Activated CD4-positive, alpha-beta T cell treated with anti-CD3 and anti-CD28 coated beads for 36 hours (primary cell): ENCODE results near the gene PDE9A. TPM values are rescaled to one million over a fixed set of nuclear protein-coding genes. Genes with fewer than 3 reads are reported as not detected.

Experiments used
- ATAC-seq: fragments of 200-7000 bp; cut with Tn5 transposase; one replicate; pipeline ENCODE4 v1.10.0; 2021; ENCODE audit warnings: mild to moderate bottlenecking, moderate library complexity
- CTCF ChIA-PET: fragments of 350-600 bp; sonication (Branson Sonifier 250); formaldehyde crosslinking; loops from one replicate; lab custom pipeline; 2021; ENCODE audit warnings: antibody characterized with exemption; lab: Charles Lee
- POLR2A ChIA-PET: fragments of 350-600 bp; sonication (Branson Sonifier 250); formaldehyde crosslinking; loops from one replicate; lab custom pipeline; 2021; ENCODE audit warnings: antibody characterized with exemption, inconsistent platforms; lab: Charles Lee
- DNase-seq: peaks from one replicate; pipeline ENCODE4 v3.0.0-alpha.2; 2020
- H3K27ac Mint-ChIP-seq: one replicate; pipeline ENCODE4 v1.8.0; 2021; ENCODE audit warnings: mixed read lengths
- H3K27me3 Mint-ChIP-seq: one replicate; pipeline ENCODE4 v1.8.0; 2021; ENCODE audit warnings: mixed read lengths
- H3K36me3 Mint-ChIP-seq: one replicate; pipeline ENCODE4 v1.8.0; 2021; ENCODE audit warnings: low read depth, mixed read lengths
- H3K4me1 Mint-ChIP-seq: one replicate; pipeline ENCODE4 v1.8.0; 2021; ENCODE audit warnings: mixed read lengths
- H3K4me3 Mint-ChIP-seq: one replicate; pipeline ENCODE4 v1.8.0; 2021; ENCODE audit warnings: mild to moderate bottlenecking, moderate library complexity, mixed read lengths
- H3K9me3 Mint-ChIP-seq: one replicate; pipeline ENCODE4 v1.8.0; 2021; ENCODE audit warnings: low read depth, mixed read lengths
- intact Hi-C, 2 experiments: fragments of 100-400 bp; cut with DNase I in 1 of 2; cut with micrococcal nuclease in 1 of 2; formaldehyde crosslinking; loops; one replicate each; pipeline versions ENCODE4 v1.14.2 to v1.15.1; 2022 to 2024; cut with DNase I, micrococcal nuclease
- total RNA-seq, 2 experiments: library from RNA; stranded (reverse); gene quantifications; one replicate each; pipeline ENCODE4 v1.2.3, GENCODE V29; 2021

Gene PDE9A
- total RNA-seq, 2 experiments from 2014 or later, result 7.1 to 7.3 TPM

DNA sequence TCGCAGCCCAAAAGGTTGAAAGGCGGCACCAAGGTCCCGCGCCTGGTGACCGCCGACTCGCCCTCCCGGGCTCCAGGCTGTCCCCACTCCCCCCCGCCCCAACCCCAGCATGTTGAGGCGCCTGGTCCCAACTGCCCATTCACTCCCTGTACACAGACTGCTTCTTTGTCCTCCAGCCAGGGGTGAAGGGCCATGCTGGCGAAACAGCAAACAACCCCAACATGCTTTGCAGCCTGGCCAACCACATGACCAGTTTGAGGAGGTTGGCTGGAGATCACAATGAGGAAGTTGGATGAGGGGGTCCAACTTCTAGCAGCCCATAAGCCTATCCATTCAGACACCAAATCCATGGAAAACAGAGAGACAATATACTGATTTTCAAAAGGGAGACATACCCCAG lies 13.5 kb downstream of the PDE9A start:
- ChIA-PET POLR2A (no interaction called here), CTCF (no interaction called here)
- DNase-seq (no peak), ATAC-seq (no peak)
- Mint-ChIP-seq H3K27ac (no peak overlapping the region), H3K36me3 (no peaks in the 10 kb centered on the region), H3K27me3 (no peaks in the 10 kb centered on the region), H3K9me3 (no peaks in the 10 kb centered on the region), H3K4me1 (no peaks in the 10 kb centered on the region), H3K4me3 (no peak overlapping the region)
- intact Hi-C loops, result no loop called here

DNA sequence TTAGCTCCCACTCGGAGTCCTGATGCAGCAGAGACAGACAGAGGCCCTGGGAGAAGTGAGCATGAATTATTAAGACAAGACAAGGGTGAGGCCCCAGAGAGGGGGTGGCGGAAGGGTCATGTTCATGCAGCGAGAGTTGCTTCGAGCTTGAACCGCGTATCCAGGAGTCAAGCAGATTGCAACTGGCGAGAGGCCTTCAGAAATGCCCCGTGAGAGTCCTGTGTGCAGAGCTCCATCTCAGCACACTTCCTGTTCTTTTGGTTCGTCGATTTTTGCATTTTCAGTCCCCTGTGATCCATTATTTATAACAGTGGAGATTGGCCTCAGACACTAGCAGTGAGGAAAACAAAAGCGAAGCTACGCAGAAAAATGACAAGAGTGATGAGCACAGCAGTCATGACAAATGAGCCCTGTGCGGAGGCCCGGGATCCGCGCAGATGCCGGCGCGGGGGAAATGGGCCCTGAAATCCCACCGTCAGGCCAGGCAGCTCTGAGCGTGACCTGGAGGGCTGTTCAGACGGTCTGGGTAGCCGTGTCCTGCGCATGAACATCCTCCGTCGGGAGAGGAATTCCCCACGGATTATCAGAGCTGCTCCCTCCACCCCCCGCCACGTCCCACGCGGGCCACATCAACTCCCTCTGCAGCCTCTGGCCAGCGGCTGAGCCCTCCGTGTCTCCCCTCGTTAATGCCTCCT lies 15.0 kb downstream of the PDE9A start:
- Mint-ChIP-seq H3K27ac (no peak overlapping the region), H3K27me3 (no peaks in the 10 kb centered on the region), H3K4me3 (no peak overlapping the region), H3K4me1 (no peaks in the 10 kb centered on the region), H3K9me3 (no peaks in the 10 kb centered on the region), H3K36me3 (no peaks in the 10 kb centered on the region)
- ChIA-PET POLR2A (no interaction called here), CTCF (interaction anchor here (0.7 to 0.8 kb wide), 2 partner anchors 56 to 149 kb away, joined by 3 read pairs; no protein-coding TSS in a partner anchor)
- ATAC-seq, result no peak
- DNase-seq, result no peak
- intact Hi-C loops, result no loop called here

DNA sequence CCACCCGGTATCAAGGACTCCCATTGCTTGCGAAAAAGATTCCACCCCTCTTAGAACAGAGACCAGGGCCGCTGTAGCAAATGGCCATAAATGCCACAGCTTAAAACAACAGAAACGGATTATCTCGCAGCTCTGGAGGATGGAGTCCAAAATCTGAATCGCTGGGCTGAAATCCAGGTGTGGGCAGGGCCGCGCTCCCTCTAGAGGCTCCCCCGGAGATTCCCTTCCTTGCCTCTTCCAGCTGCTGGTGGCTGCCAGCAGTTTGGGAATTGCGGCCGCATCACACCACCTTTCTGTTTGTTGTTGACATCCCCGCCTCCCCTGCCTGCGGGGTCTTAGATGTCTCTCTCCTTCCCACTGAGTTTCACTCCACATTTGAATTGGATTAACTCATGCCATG lies 15.6 kb downstream of the PDE9A start:
- ChIA-PET CTCF (interaction anchor here (0.8 kb wide), 1 partner anchor 55 kb away, joined by 3 read pairs; no protein-coding TSS in a partner anchor), POLR2A (no interaction called here)
- Mint-ChIP-seq H3K4me1 (no peaks in the 10 kb centered on the region), H3K27ac (no peak overlapping the region), H3K27me3 (no peaks in the 10 kb centered on the region), H3K36me3 (no peaks in the 10 kb centered on the region), H3K9me3 (no peaks in the 10 kb centered on the region), H3K4me3 (no peak overlapping the region)
- intact Hi-C loops, result no loop called here
- DNase-seq (no peak), ATAC-seq (no peak)

DNA sequence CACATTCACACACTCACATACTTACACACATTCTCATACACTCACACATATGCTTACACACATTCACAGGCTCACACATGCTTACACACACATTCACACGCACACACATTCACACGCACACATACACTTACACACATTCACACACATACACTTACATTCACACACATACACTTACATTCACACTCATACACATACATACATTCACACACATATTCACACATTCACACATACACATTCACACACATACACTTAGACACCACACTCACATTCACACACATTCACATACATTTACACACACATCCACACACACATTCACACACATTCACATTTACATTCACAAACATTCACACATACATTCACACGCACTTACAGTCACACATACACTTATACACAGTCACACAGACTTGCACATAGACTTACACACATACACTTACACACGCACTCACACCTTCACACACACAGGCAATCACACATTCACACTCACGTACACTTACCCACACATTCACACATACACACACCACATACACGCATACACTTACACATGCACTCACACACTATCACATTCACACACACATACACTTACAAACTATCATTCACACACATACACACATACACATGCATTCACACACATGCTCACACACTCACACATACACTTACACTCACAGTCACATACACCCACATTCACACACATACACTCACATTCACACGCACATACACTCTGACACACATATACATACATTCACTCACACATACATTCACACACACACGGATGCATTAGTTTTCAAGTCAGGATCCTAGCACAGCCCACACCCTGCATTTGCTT lies 16.8 kb downstream of the PDE9A start:
- intact Hi-C loops, result no loop called here
- ATAC-seq, result peak; percentile 33

DNA sequence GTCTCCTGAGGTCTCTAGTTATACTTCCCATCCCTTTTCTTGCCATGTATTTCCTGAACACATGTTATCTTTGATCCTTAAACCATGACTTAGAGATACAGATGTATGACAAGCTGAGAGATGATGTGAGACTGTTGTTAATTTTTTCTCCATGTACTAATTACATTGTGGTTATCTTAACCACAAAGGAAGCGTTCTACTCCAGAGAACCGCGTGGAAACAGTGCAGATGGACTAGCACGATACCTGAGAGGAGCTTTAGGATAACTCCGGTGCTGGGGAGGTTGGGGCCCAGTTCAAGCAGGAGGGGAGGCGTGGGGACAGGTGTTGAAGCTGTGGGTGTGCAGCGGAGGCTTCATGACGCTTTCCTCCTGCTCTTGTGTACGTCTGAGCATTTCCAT lies 17.5 kb downstream of the PDE9A start:
- ATAC-seq (peak; percentile 48), DNase-seq (peak; percentile 33)
- no peaks in the 10 kb centered on the region for H3K36me3 Mint-ChIP-seq
- H3K4me1 Mint-ChIP-seq, result peaks cover 2% of the 10 kb centered on the region
- no peaks in the 10 kb centered on the region for H3K27me3 Mint-ChIP-seq
- intact Hi-C loops, result no loop called here
- H3K4me3 Mint-ChIP-seq, result no peak overlapping the region
- ChIA-PET CTCF (interaction anchor here (0.6 to 1.7 kb wide), 2 partner anchors 12 to 1610 kb away, joined by 3 to 5 read pairs; no protein-coding TSS in a partner anchor), POLR2A (no interaction called here)
- H3K9me3 Mint-ChIP-seq, result no peaks in the 10 kb centered on the region
- no peak overlapping the region for H3K27ac Mint-ChIP-seq

More for the DNA sequence above, 16.8 kb downstream of the PDE9A start:
- DNase-seq, result no peak
- POLR2A ChIA-PET, result no interaction called here
- H3K36me3 Mint-ChIP-seq, result no peaks in the 10 kb centered on the region
- CTCF ChIA-PET, result interaction anchor here (0.6 kb wide), 1 partner anchor 1611 kb away, joined by 3 read pairs; no protein-coding TSS in a partner anchor
- peaks cover 2% of the 10 kb centered on the region for H3K4me1 Mint-ChIP-seq
- no peaks in the 10 kb centered on the region for H3K27me3 Mint-ChIP-seq
- no peaks in the 10 kb centered on the region for H3K9me3 Mint-ChIP-seq
- H3K27ac Mint-ChIP-seq, result no peak overlapping the region
- no peak overlapping the region for H3K4me3 Mint-ChIP-seq

DNA sequence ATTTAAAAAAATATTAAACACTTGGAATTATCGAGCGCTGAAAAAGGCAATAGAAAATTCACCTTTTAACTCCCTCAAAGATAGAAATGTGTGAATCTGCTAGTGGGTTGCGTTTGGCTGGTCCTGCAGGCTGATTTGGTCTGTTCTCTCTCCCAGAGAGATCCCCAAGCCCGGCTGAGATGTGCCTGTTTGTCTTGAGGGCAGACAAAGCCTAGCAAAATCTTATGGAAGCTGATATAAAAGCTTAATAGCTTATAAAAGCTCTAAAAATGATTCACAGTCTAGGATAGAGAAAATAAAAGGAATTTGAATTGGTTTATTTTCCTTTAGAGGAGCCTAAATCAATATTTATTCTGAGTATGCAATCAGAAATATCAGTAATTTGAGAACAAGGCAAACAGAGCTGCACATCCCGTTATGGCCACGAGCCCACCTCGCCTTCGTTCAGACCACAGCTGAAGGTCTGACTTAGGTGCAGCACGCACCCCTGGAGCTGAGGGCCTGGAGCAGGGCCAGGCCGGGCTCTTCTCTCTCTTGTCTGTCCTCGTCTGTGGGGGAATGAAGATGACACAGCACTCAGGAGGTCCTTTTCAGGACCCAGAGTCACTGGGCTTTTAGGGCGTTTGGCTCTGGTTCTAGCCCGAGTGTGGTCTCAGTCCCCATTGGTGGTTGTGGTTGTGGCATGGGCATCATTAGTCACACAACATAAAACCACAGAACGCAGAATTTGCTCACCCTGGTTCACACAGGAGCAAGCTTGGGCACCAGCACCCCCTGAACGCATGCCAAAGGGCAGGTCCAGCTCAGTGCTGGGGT lies 18.6 kb downstream of the PDE9A start:
- POLR2A ChIA-PET, result interaction anchor here (0.8 kb wide), 1 partner anchor 57 kb away, joined by 4 read pairs; no protein-coding TSS in a partner anchor
- Mint-ChIP-seq H3K27ac (no peak overlapping the region), H3K4me1 (peaks cover 2% of the 10 kb centered on the region)

DNA sequence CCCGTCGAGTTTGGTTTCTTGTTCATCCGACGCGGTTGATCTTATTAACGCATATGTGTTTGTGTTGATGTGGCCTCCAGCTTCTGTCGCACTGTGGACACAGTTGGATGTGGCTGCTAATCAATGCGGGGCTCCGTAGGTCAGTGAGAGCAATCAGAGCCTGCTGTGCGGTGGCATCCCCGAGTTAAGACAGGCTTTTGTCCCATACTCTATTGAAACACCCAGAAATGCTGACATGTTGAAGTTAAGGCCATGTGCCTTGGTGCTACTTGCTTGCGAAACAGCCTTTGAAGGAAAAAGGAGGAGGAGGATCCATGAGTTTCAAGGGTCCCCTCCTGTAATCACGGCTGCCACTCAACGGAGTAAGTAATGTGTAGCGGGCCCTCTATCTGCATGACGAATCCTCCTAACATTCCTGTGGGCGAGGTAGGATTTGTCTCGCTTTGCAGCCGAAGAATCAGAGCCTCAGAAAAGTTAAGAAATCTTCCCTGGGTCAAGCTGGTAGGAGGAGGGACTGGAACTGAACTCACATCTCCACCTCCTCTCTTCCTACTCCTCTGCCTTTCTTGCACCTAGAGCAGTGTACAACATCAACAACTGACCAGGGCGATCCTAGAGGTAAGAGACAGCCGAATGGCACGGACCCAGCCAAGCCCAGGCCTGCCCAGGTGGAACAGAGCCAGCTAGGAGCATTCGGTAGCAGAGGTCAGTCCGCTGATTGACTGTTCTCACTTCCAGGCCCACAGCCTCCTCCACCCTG lies 19.5 kb downstream of the PDE9A start:
- H3K9me3 Mint-ChIP-seq, result no peaks in the 10 kb centered on the region
- no peak for ATAC-seq
- H3K4me3 Mint-ChIP-seq, result no peak overlapping the region
- DNase-seq, result no peak
- H3K27me3 Mint-ChIP-seq, result no peaks in the 10 kb centered on the region
- ChIA-PET POLR2A (no interaction called here), CTCF (interaction anchor here (0.6 to 1.7 kb wide), 2 partner anchors 10 to 33 kb away, joined by 3 to 5 read pairs; no protein-coding TSS in a partner anchor)
- H3K27ac Mint-ChIP-seq, result no peak overlapping the region
- H3K36me3 Mint-ChIP-seq, result no peaks in the 10 kb centered on the region
- intact Hi-C loops, result no loop called here
- H3K4me1 Mint-ChIP-seq, result peaks cover 6% of the 10 kb centered on the region

More for the DNA sequence above, 18.6 kb downstream of the PDE9A start:
- CTCF ChIA-PET, result interaction anchor here (0.9 to 1.7 kb wide), 2 partner anchors 11 to 13 kb away, joined by 3 to 5 read pairs; no protein-coding TSS in a partner anchor
- H3K9me3 Mint-ChIP-seq, result no peaks in the 10 kb centered on the region
- no peaks in the 10 kb centered on the region for H3K27me3 Mint-ChIP-seq
- intact Hi-C loops, result no loop called here
- no peak overlapping the region for H3K4me3 Mint-ChIP-seq
- H3K36me3 Mint-ChIP-seq, result no peaks in the 10 kb centered on the region
- DNase-seq, result no peak
- ATAC-seq, result peak; percentile 26

DNA sequence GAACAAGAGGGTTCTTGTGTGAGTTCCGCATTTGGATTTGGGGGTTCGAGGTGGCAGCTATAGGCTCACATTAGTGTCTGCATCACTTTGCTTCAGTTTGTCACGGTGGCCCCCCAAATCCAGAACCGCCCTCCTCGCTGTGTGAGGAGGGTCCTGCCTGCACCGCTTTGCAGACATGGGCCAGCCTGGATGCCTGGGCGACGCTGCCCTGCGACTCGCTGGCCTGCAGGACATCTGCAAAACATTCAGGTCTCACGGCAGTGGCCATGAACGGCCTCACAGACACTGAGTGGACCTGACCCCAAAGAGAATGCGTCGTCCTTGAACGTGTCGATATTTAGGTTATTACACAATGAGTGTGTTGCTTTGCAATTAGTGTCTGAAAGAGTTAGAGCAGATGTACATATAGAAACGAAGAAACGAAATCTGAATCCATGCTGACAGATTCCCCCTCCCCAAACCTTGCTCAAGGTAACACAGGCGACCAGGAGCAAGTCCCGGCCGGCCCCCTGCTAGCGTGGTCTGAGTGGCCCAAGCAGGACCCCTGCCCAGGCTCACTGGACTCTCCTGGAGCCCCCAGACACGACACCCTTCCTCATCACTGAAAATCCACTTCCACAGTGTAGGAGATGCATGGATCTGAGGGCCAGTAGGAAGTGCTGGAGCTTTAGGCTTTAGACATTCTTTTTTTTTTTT lies 20.4 kb downstream of the PDE9A start:
- H3K4me1 Mint-ChIP-seq, result peaks cover 15% of the 10 kb centered on the region
- intact Hi-C loops, result no loop called here
- DNase-seq, result no peak
- H3K27ac Mint-ChIP-seq, result no peak overlapping the region
- H3K36me3 Mint-ChIP-seq, result peaks cover 3% of the 10 kb centered on the region
- no peaks in the 10 kb centered on the region for H3K27me3 Mint-ChIP-seq
- ChIA-PET POLR2A (no interaction called here), CTCF (interaction anchor here (0.6 kb wide), 1 partner anchor 32 kb away, joined by 3 read pairs; no protein-coding TSS in a partner anchor)
- ATAC-seq, result no peak
- H3K9me3 Mint-ChIP-seq, result no peaks in the 10 kb centered on the region
- H3K4me3 Mint-ChIP-seq, result no peak overlapping the region

DNA sequence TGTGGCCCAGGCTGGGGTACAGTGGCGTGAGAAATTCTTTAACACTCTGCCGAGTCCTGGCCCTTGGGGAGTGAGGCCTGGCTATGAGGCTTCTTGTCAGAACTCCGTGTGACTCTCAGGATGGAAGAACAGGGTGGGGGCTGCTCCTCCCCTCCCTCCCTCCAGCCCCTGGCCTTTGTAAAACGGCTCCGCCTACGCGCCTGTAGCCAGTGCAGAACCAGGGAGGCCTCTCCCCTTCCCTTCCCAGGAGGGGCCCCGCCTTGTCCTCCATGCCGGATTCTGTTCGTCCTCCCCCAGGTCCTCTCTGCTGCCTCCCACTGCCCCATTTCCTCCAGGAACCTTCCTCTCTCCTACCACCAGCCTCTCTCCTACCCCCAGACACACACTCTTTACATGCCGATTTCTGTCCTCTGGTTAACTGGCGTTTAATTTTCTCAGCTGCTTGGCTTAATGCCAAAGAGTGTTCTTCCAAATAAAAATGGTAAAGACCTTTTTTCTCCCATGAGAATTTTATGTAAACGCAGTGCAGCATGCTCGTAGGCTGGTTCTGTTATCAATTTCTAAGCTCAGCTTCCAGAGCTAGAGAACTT lies 21.0 kb downstream of the PDE9A start:
- no peak for DNase-seq
- Mint-ChIP-seq H3K9me3 (no peaks in the 10 kb centered on the region), H3K27me3 (no peaks in the 10 kb centered on the region), H3K4me1 (peaks cover 15% of the 10 kb centered on the region), H3K36me3 (peaks cover 3% of the 10 kb centered on the region), H3K4me3 (no peak overlapping the region), H3K27ac (no peak overlapping the region)
- intact Hi-C loops, result no loop called here
- no peak for ATAC-seq
- ChIA-PET CTCF (no interaction called here), POLR2A (no interaction called here)

DNA sequence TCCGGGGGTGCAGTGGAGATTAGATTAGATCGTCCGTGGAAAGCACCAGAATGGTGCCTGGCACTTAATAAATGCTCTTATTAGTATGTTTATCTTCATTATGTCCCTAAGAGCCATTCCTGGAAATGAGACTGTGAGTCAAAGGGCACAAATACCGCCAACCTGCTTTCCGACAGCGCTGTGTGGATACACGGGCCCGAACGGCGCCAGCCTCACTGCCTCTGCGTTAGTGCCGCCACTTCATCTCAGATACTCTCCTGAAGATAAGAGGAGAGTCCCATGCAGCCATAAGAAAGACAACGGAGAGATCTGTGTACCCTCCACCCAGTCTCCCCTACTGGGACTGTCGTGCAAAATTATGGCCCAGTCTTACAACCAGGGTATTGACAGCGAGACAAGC lies 22.0 kb downstream of the PDE9A start:
- Mint-ChIP-seq H3K27me3 (no peaks in the 10 kb centered on the region), H3K27ac (no peak overlapping the region), H3K36me3 (peaks cover 3% of the 10 kb centered on the region), H3K4me3 (no peak overlapping the region), H3K4me1 (peaks cover 15% of the 10 kb centered on the region), H3K9me3 (no peaks in the 10 kb centered on the region)
- intact Hi-C loops, result no loop called here
- ATAC-seq (no peak), DNase-seq (no peak)
- ChIA-PET CTCF (no interaction called here), POLR2A (no interaction called here)
